Measurements from ENCODE around the gene INA. TPM values are rescaled to one million over a fixed set of nuclear protein-coding genes. Genes with fewer than 3 reads are reported as not detected.

Gene INA
- total and polyA plus RNA-seq, 2 donors, result 2.4 to 5.8 TPM

Small RNA genes lying within 50 kb of the gene (small RNA-seq; reads per million reads assigned to genes)
- not detected for gene RNU11-3P

Other genes starting within 250 kb of the INA start
- 162 TPM for gene NT5C2, start 83.9 kb upstream of the INA start, total RNA-seq
- gene NT5C2, start 83.9 kb upstream of the INA start, polyA plus RNA-seq, result 51.5 TPM
- not detected for gene RPEL1, start 31.3 kb upstream of the INA start, total RNA-seq
- gene RPEL1, start 31.3 kb upstream of the INA start, polyA plus RNA-seq, result 0.08 TPM
- 14.9 TPM for gene PCGF6, start 74.0 kb downstream of the INA start, total RNA-seq
- 10.1 TPM for gene PCGF6, start 74.0 kb downstream of the INA start, polyA plus RNA-seq
- gene TAF5, start 90.8 kb downstream of the INA start, total RNA-seq, result 8.7 TPM
- 3.0 TPM for gene TAF5, start 90.8 kb downstream of the INA start, polyA plus RNA-seq
- 231 TPM for gene ATP5MK, start 119.3 kb downstream of the INA start, total RNA-seq
- 456 TPM for gene ATP5MK, start 119.3 kb downstream of the INA start, polyA plus RNA-seq
- gene PDCD11, start 119.5 kb downstream of the INA start, total RNA-seq, result 19.7 TPM
- 14.9 TPM for gene PDCD11, start 119.5 kb downstream of the INA start, polyA plus RNA-seq
- gene CALHM2, start 175.2 kb downstream of the INA start, total RNA-seq, result 17.4 TPM
- gene CALHM2, start 175.2 kb downstream of the INA start, polyA plus RNA-seq, result 68.5 TPM
- gene CALHM1, start 181.8 kb downstream of the INA start, total RNA-seq, result not detected
- not detected for gene CALHM1, start 181.8 kb downstream of the INA start, polyA plus RNA-seq
- not detected for gene CALHM3, start 202.1 kb downstream of the INA start, total RNA-seq
- gene CALHM3, start 202.1 kb downstream of the INA start, polyA plus RNA-seq, result not detected
- gene NEURL1, start 216.6 kb downstream of the INA start, total RNA-seq, result 5.2 TPM
- gene NEURL1, start 216.6 kb downstream of the INA start, polyA plus RNA-seq, result 27.8 TPM